Bone marrow (tissue), 2 donors: Measurements from ENCODE around the gene RNF223.
"Not testable (repeated sequence)": the region's sequence is repeated elsewhere in the genome, so short reads cannot be mapped to it uniquely, and the experiment has no call there.

Experiments used
- DNase-seq, 2 donors: peaks; one replicate each; lab custom pipeline; 2025; lab: John Stamatoyannopoulos, UW

RNF223 gene

DNA sequence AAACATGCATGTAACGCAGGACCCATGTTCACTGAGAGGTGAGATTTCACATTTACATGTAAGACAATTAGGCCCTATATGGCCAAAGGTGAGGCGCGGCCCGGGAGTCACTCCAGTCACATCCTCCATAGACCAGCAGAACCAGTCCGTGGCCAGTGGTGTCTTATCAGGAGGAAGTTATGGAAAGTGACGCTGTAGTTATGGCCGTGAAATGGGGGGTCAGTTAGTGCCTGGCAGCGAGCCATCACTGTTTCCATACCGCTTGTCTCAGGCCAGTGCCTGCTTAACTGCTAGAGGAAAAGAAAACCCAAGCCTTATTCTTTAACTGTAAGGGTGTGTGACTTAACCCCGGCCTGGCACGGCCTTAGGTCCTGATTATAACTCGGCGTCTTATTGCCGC, 35.6 kb upstream of the RNF223 start:
- DNase-seq: no peak

- DNase-seq: no peak
Measured at GRCh38 chr1:1106510-1107221, 32.6 kb upstream of the RNF223 start.

GRCh38 chr1:1104152-1104551, 30.0 kb upstream of the RNF223 start:
- DNase-seq: peak in 1 of 2 donors; percentile 56

DNA sequence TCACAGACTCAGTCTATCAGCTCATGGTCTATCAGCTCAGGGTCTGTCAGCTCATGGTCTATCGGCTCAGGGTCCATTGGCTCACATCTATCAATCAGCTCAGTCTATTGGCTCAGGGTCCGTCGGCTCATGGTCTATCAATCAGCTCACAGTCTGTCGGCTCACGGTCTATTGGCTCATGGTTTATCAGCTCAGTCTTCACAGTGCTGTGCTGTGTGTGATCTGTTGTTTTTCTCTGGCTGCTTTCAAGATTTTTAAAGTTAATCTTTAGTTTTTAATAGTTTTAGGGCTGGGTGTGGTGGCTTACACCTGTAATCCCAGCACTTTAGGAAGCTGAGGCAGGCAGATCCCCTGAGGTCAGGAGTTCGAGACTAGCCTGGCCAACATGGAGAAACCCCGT, 27.4 kb upstream of the RNF223 start:
- DNase-seq: no peak

DNA sequence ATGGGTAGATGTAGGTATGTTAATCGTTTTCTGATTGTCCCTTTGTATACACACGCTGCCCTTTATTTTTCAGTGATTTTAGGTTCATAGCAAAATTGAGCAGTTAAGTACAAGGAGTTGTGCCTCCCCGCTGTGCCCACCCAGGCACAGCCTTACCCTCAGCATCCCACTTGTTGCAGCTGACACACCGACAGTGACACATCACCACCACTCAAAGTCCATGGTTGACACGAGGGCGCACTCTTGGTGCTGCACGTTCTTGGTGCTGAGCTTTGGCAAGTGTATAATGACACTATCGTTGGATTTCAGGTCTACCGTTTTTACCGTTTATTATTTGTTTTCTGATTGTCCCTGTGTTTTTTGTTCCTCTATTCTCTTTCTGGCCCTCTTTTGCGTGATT, 26.2 kb upstream of the RNF223 start:
- no peak for DNase-seq

DNA sequence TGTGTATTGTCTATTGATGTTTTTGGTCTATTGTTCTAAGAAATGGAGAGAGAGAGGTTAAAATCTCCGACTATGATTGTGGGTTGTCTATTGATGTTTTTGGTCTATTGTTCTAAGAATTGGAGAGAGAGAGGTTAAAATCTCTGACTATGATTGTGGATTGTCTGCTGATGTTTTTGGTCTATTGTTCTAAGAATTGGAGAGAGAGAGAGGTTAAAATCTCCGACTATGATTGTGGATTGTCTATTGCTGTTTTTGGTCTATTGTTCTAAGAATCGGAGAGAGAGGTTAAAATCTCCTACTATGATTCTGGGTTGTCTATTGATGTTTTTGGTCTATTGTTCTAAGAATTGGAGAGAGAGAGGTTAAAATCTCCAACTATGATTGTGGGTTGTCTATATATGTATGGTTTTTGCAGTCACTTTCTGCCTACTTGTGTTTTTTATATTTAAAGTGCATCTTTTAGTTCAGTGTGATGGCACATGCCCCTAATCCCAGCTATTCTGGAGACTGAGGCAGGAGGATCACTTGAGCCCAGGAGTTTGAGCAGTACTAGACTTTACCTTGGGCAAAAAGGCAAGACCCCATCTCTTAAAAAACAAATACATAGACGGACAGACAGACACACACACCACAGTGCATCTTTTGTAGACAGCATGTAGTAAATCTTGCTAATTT, 25.5 kb upstream of the RNF223 start:
- DNase-seq: no peak

GRCh38 chr1:1098681-1099421, 24.7 kb upstream of the RNF223 start:
- no peak for DNase-seq

- not testable (repeated sequence) for DNase-seq
Measured at GRCh38 chr1:1096136-1096535, 22.0 kb upstream of the RNF223 start.

GRCh38 chr1:1094981-1095380, 20.9 kb upstream of the RNF223 start:
- no peak for DNase-seq

GRCh38 chr1:1093610-1093943, 19.5 kb upstream of the RNF223 start:
- DNase-seq: no peak

DNA sequence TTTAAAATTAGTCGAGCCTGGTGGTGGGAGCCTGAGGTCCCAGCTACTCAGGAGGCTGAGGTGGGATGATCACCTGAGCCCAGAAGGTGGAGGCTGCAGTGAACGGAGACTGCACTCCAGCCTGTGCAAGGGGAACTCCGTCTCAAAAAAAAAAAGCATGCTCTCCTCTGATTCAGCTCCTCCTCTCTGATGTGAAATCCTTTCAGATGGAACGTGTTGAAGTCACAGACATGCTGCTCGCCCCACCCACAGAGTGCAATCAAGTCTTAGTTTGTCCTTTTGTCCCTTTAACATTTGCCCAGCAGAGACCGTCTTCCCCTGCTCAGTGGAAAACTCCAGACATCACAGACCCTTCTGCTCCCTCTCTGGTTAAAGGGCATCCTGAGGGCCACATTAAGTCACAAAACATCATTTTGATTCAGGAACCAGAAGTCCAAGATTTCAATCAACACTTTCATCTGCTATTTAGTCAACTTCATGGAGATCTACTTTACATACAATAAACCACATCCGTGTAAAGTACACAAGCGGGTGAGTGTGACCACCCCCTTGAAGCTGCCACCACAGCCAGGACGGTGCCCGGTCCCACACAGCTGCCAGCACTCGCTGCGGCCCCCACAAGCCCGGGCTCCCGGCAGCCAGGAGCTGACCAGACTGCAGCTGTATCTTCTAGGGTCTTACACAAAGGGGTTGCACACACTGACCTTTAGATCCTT, 18.9 kb upstream of the RNF223 start:
- no peak for DNase-seq

GRCh38 chr1:1092149-1092855, 18.2 kb upstream of the RNF223 start:
- DNase-seq: no peak

- no peak for DNase-seq
Measured at GRCh38 chr1:1091344-1092148, 17.4 kb upstream of the RNF223 start.

GRCh38 chr1:1090424-1091343, 16.6 kb upstream of the RNF223 start:
- no peak for DNase-seq

DNA sequence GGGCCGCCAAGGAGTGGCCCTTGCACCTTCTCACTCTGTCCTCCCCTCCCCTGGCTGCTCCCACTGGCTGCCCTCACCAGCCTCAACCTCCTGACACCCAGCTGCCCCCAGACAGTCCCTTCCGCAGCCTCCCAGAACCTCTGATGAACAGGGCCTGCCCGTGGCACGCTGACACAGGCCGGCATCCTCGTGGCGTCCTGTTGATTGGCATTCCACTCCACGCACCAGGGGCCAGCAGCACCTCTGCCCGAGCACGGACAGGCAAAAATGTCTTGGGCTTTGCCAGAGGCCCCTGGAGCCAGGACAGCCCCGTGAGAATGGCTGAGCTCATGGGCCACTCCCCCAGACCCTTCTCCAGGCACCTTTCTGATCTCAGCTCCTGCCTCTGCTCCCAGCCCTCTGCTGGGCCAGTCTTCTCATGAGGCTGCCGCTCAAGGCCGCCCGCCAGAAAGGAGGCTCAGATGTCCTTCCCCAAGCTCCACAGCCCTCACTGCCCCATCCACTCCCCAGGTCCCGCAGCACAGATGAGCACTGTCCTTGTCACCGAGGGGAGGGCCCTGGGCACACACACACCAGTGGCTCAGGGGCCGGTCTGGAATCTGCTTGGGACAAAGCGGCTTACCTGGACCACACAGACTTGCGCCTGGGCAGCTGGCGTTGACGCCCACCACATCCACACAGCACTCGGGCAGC, 15.8 kb upstream of the RNF223 start:
- no peak for DNase-seq

- DNase-seq: no peak
Measured at GRCh38 chr1:1088801-1089680, 14.9 kb upstream of the RNF223 start.

DNA sequence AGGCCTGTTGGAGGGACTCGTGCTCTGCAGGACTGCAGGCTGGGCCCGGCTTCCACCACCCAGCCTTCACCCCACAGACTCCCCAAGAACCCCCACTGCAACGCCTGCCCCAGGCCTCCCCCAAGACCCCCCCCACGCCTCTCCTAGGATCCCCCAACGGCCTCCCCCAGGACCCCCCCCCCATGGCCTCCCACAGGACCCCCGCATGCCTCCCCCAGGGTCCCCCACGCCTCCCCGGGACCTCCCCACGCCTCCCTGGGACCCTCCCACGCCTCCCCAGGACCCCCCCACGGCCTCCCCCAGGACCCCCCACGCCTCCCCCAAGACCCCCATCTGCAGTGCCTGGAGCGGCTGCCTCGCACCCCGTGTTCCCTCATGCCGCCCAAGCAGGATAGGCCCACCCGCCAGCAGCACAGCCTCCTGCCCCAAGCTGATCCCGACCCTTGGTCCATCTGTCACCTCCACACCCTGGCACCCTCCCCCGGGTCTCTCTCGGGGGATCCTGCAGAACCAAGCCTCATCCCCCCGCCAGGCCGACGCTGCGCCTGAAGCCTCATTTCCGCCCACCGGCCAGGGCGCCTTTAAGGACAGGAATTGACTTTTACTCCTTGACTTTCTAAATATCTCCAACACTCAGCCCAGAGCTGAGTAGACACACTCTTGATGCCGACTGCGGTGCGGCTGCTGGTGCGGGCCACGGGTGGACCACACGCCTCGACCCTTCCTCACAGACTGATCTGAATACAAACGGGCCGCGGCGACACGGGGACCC, 14.1 kb upstream of the RNF223 start:
- no peak for DNase-seq
